Subcutaneous adipose tissue (tissue), 4 donors: ENCODE data around the gene FEV. TPM values are rescaled to one million over a fixed set of nuclear protein-coding genes. Genes with fewer than 3 reads are reported as not detected.

Source experiments
- small RNA-seq: library from RNA; depleted of rRNA; stranded (forward); fragments of <200 nt; gene quantifications from one replicate; pipeline ENCODE3, GENCODE V24; 2016
- total RNA-seq, 4 donors: library from RNA; depleted of rRNA; stranded (reverse); fragments of >200 nt; gene quantifications; one replicate each; pipeline ENCODE4 v1.1.0, GENCODE V29; 2016
- TF ChIP-seq, protein P1 (sequence below): fragments of 450-650 bp; IDR thresholded peaks from one replicate; pipeline ENCODE4 v1.5.1; 2016; ENCODE audit warnings: low read depth, mild to moderate bottlenecking, control low read depth, antibody characterized with exemption, moderate library complexity

The FEV gene
- total RNA-seq, 4 donors from 2014 or later = not detected

GRCh38 chr2:218946621-218947020, 38.4 kb downstream of the FEV start:
- TF ChIP-seq, protein P1, sequence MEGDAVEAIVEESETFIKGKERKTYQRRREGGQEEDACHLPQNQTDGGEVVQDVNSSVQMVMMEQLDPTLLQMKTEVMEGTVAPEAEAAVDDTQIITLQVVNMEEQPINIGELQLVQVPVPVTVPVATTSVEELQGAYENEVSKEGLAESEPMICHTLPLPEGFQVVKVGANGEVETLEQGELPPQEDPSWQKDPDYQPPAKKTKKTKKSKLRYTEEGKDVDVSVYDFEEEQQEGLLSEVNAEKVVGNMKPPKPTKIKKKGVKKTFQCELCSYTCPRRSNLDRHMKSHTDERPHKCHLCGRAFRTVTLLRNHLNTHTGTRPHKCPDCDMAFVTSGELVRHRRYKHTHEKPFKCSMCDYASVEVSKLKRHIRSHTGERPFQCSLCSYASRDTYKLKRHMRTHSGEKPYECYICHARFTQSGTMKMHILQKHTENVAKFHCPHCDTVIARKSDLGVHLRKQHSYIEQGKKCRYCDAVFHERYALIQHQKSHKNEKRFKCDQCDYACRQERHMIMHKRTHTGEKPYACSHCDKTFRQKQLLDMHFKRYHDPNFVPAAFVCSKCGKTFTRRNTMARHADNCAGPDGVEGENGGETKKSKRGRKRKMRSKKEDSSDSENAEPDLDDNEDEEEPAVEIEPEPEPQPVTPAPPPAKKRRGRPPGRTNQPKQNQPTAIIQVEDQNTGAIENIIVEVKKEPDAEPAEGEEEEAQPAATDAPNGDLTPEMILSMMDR = no peak

DNA sequence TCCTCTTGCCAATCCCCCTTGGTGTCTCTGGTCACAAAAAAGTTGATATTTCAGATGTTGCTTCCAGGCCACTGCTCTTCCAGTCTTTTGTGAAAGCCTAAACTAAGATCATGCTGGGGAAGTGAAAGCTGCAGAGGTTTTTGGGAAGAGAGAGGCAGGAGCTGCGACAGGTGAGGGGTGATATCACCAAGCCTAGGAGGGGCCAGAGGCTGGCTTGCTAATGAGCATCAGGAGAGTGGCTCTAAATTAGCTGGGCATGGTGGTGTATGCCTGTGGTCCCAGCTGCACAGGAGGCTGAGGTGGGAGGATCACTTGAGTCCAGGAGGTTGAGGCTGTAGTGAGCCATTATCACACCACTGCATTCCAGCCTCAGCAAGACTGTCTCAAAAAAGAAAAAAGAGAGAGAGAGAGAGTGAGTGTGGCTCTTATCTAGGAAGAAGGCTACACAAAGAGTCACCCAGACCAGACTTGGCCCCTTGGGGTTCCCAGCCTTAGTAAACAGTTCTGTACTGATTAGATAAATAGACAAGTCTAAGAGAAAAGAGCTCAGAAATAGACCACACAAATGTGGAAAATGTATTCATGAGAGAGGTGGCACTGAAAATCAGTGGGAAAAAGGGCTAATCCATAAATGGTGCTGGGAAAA, 40.1 kb downstream of the FEV start:
- TF ChIP-seq, protein P1 = no peak

Small RNAs within 50 kb of the gene (small RNA-seq; reads per million reads assigned to genes)
- 3.5 reads per million, percentile 65 among the genes with 10 or more reads in this experiment for gene MIR375

Other genes starting within 250 kb of the FEV start
- gene CYP27A1, start 203.0 kb downstream of the FEV start, total RNA-seq = 100 to 1,000 TPM in 1 of 4 donors, 10 to 100 TPM in 3; 11.9 to 206 (median 22.6) TPM
- not detected for gene PRKAG3, start 153.4 kb downstream of the FEV start, total RNA-seq
- 1 to 10 TPM in 1 of 4 donors, under 1 TPM in 1, not detected in 2; 0.34 to 2.0 TPM for gene WNT6, start 125.4 kb downstream of the FEV start, total RNA-seq
- gene WNT10A, start 104.3 kb downstream of the FEV start, total RNA-seq = not detected
- not detected for gene CDK5R2, start 25.5 kb downstream of the FEV start, total RNA-seq
- gene CRYBA2, start 8.2 kb upstream of the FEV start, total RNA-seq = not detected
- gene CFAP65, start 56.3 kb upstream of the FEV start, total RNA-seq = not detected
- gene IHH, start 75.7 kb upstream of the FEV start, total RNA-seq = under 1 TPM in 1 of 4 donors, not detected in 3; 0.33 TPM
- 10 to 100 TPM; 14.3 to 27.7 (median 19.4) TPM for gene NHEJ1, start 175.6 kb upstream of the FEV start, total RNA-seq
- gene SLC23A3, start 184.8 kb upstream of the FEV start, total RNA-seq = under 1 TPM; 0.38 to 0.82 (median 0.67) TPM
- gene CNPPD1, start 191.7 kb upstream of the FEV start, total RNA-seq = 10 to 100 TPM; 35.9 to 55.5 (median 44.2) TPM
- 10 to 100 TPM; 30.7 to 67.0 (median 62.9) TPM for gene RETREG2, start 193.1 kb upstream of the FEV start, total RNA-seq
- 10 to 100 TPM; 28.0 to 60.3 (median 43.7) TPM for gene ZFAND2B, start 221.6 kb upstream of the FEV start, total RNA-seq
- 10 to 100 TPM in 3 of 4 donors, 1 to 10 TPM in 1; 8.2 to 31.6 (median 24.7) TPM for gene ABCB6, start 233.8 kb upstream of the FEV start, total RNA-seq
- gene ATG9A, start 244.5 kb upstream of the FEV start, total RNA-seq = 10 to 100 TPM; 29.0 to 54.1 (median 30.3) TPM
- gene ANKZF1, start 244.6 kb upstream of the FEV start, total RNA-seq = 10 to 100 TPM; 16.8 to 62.5 (median 52.7) TPM